ENCODE measurements around the gene PARD3.

DNA sequence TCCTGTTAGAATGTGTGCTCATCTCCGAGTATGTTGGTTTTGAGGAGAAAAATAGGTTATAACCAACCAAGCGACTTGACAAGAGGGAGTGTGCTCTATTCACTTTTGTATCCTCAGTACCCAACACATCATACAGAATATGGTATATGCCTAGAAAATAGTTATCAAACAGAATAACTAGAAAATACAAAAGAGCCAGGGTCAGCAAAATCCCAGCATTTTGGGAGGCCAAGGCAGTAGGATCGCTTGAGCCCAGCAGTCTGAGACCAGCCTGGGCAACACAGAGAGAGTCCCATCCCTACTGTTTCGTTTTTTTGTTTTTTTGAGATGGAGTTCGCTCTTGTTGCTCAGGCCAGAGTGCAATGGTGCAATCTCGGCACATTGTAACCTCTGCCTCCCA lies 257.9 kb downstream of the PARD3 start:
- TF ChIP-seq JUND (IDR thresholded peaks at IDR 0.05) (no peak), YY1 (IDR thresholded peaks at IDR 0.05; ENCODE audit: extremely low read depth, insufficient replicate concordance, low read depth, low read length) (no peak), RAD21 (IDR thresholded peaks at IDR 0.05; ENCODE audit: low read depth) (no peak), ZNF274 (IDR thresholded peaks at IDR 0.05; ENCODE audit: low read depth, low read length) (no peak), SP1 (IDR thresholded peaks at IDR 0.05; ENCODE audit: low read depth) (no peak)
- TF ChIP-seq, protein P1, sequence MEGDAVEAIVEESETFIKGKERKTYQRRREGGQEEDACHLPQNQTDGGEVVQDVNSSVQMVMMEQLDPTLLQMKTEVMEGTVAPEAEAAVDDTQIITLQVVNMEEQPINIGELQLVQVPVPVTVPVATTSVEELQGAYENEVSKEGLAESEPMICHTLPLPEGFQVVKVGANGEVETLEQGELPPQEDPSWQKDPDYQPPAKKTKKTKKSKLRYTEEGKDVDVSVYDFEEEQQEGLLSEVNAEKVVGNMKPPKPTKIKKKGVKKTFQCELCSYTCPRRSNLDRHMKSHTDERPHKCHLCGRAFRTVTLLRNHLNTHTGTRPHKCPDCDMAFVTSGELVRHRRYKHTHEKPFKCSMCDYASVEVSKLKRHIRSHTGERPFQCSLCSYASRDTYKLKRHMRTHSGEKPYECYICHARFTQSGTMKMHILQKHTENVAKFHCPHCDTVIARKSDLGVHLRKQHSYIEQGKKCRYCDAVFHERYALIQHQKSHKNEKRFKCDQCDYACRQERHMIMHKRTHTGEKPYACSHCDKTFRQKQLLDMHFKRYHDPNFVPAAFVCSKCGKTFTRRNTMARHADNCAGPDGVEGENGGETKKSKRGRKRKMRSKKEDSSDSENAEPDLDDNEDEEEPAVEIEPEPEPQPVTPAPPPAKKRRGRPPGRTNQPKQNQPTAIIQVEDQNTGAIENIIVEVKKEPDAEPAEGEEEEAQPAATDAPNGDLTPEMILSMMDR (IDR thresholded peaks at IDR 0.05 in 2 of 3, conservative IDR thresholded peaks at IDR 0.05 in 1 of 3; ENCODE audit: borderline replicate concordance in 1 of 3, insufficient read depth in 1 of 3, low read depth in 2 of 3, low read length in 2 of 3) = no peak
- TF ChIP-seq, protein P2, sequence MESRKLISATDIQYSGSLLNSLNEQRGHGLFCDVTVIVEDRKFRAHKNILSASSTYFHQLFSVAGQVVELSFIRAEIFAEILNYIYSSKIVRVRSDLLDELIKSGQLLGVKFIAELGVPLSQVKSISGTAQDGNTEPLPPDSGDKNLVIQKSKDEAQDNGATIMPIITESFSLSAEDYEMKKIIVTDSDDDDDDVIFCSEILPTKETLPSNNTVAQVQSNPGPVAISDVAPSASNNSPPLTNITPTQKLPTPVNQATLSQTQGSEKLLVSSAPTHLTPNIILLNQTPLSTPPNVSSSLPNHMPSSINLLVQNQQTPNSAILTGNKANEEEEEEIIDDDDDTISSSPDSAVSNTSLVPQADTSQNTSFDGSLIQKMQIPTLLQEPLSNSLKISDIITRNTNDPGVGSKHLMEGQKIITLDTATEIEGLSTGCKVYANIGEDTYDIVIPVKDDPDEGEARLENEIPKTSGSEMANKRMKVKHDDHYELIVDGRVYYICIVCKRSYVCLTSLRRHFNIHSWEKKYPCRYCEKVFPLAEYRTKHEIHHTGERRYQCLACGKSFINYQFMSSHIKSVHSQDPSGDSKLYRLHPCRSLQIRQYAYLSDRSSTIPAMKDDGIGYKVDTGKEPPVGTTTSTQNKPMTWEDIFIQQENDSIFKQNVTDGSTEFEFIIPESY (IDR thresholded peaks at IDR 0.05; ENCODE audit: extremely low read depth, insufficient replicate concordance, low read length) = no peak
- TF ChIP-seq, protein P3, sequence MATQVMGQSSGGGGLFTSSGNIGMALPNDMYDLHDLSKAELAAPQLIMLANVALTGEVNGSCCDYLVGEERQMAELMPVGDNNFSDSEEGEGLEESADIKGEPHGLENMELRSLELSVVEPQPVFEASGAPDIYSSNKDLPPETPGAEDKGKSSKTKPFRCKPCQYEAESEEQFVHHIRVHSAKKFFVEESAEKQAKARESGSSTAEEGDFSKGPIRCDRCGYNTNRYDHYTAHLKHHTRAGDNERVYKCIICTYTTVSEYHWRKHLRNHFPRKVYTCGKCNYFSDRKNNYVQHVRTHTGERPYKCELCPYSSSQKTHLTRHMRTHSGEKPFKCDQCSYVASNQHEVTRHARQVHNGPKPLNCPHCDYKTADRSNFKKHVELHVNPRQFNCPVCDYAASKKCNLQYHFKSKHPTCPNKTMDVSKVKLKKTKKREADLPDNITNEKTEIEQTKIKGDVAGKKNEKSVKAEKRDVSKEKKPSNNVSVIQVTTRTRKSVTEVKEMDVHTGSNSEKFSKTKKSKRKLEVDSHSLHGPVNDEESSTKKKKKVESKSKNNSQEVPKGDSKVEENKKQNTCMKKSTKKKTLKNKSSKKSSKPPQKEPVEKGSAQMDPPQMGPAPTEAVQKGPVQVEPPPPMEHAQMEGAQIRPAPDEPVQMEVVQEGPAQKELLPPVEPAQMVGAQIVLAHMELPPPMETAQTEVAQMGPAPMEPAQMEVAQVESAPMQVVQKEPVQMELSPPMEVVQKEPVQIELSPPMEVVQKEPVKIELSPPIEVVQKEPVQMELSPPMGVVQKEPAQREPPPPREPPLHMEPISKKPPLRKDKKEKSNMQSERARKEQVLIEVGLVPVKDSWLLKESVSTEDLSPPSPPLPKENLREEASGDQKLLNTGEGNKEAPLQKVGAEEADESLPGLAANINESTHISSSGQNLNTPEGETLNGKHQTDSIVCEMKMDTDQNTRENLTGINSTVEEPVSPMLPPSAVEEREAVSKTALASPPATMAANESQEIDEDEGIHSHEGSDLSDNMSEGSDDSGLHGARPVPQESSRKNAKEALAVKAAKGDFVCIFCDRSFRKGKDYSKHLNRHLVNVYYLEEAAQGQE (IDR thresholded peaks at IDR 0.05; ENCODE audit: low read depth) = no peak

All from HCT116 (cell line).